ENCODE measurements around the gene ARL2BP.

ARL2BP gene

GRCh38 chr16:57226701-57227621, 18.1 kb upstream of the ARL2BP start:
- DNase-seq, result no peak
- TF ChIP-seq POLR2A (IDR thresholded peaks at IDR 0.05; ENCODE audit: low read length), result no peak
- no peak for TF ChIP-seq GATA1 (IDR thresholded peaks at IDR 0.05; ENCODE audit: low read depth, low read length)

- TF ChIP-seq POLR2A (IDR thresholded peaks at IDR 0.05; ENCODE audit: low read length), result no peak
- TF ChIP-seq GATA1 (IDR thresholded peaks at IDR 0.05; ENCODE audit: low read depth, low read length), result no peak
- no peak for DNase-seq
Observed at GRCh38 chr16:57229079-57229478, 16.0 kb upstream of the ARL2BP start.

GRCh38 chr16:57231821-57232350, 13.2 kb upstream of the ARL2BP start:
- TF ChIP-seq POLR2A (IDR thresholded peaks at IDR 0.05; ENCODE audit: low read length) (no peak), GATA1 (IDR thresholded peaks at IDR 0.05; ENCODE audit: low read depth, low read length) (no peak)
- DNase-seq, result no peak

- no peak for DNase-seq
- no peak for TF ChIP-seq POLR2A (IDR thresholded peaks at IDR 0.05; ENCODE audit: low read length)
- no peak for TF ChIP-seq GATA1 (IDR thresholded peaks at IDR 0.05; ENCODE audit: low read depth, low read length)
Observed at GRCh38 chr16:57233944-57234706, 10.9 kb upstream of the ARL2BP start.

GRCh38 chr16:57234707-57235092, 10.4 kb upstream of the ARL2BP start:
- TF ChIP-seq GATA1 (IDR thresholded peaks at IDR 0.05; ENCODE audit: low read depth, low read length), result no peak
- TF ChIP-seq POLR2A (IDR thresholded peaks at IDR 0.05; ENCODE audit: low read length), result no peak
- DNase-seq, result no peak

- peak in 1 of 2 experiments; percentile 42 for DNase-seq
- TF ChIP-seq GATA1 (IDR thresholded peaks at IDR 0.05; ENCODE audit: low read depth, low read length) (no peak), POLR2A (IDR thresholded peaks at IDR 0.05; ENCODE audit: low read length) (no peak)
Observed at GRCh38 chr16:57235128-57236021, 9.7 kb upstream of the ARL2BP start.

GRCh38 chr16:57236022-57236350, 9.1 kb upstream of the ARL2BP start:
- TF ChIP-seq POLR2A (IDR thresholded peaks at IDR 0.05; ENCODE audit: low read length), result no peak
- TF ChIP-seq GATA1 (IDR thresholded peaks at IDR 0.05; ENCODE audit: low read depth, low read length), result no peak
- no peak for DNase-seq

- TF ChIP-seq POLR2A (IDR thresholded peaks at IDR 0.05; ENCODE audit: low read length), result no peak
- no peak for DNase-seq
Observed at GRCh38 chr16:57238682-57239081, 6.4 kb upstream of the ARL2BP start.

GRCh38 chr16:57239107-57239506, 6.0 kb upstream of the ARL2BP start:
- TF ChIP-seq POLR2A (IDR thresholded peaks at IDR 0.05; ENCODE audit: low read length) (no peak), GATA1 (IDR thresholded peaks at IDR 0.05; ENCODE audit: low read depth, low read length) (no peak)
- DNase-seq, result no peak

- no peak for TF ChIP-seq GATA1 (IDR thresholded peaks at IDR 0.05; ENCODE audit: low read depth, low read length)
- TF ChIP-seq POLR2A (IDR thresholded peaks at IDR 0.05; ENCODE audit: low read length), result no peak
- DNase-seq, result no peak
Observed at GRCh38 chr16:57240851-57241250, 4.2 kb upstream of the ARL2BP start.

GRCh38 chr16:57242650-57243049, 2.4 kb upstream of the ARL2BP start:
- DNase-seq, result no peak
- TF ChIP-seq GATA1 (IDR thresholded peaks at IDR 0.05; ENCODE audit: low read depth, low read length), result no peak

- no peak for DNase-seq
- TF ChIP-seq GATA1 (IDR thresholded peaks at IDR 0.05; ENCODE audit: low read depth, low read length) (no peak), POLR2A (IDR thresholded peaks at IDR 0.05; ENCODE audit: low read length) (no peak)
Observed at GRCh38 chr16:57244463-57244766, 644 bp upstream of the ARL2BP start.

- peak; percentile 59 to 65 for DNase-seq
- TF ChIP-seq POLR2A (IDR thresholded peaks at IDR 0.05; ENCODE audit: low read length) (no peak), GATA1 (IDR thresholded peaks at IDR 0.05; ENCODE audit: low read depth, low read length) (no peak)
Observed at GRCh38 chr16:57245472-57246113, 534 bp downstream of the ARL2BP start.

All from erythroblast (primary cell).